ENCODE measurements around the gene NPIPB6.

DNA sequence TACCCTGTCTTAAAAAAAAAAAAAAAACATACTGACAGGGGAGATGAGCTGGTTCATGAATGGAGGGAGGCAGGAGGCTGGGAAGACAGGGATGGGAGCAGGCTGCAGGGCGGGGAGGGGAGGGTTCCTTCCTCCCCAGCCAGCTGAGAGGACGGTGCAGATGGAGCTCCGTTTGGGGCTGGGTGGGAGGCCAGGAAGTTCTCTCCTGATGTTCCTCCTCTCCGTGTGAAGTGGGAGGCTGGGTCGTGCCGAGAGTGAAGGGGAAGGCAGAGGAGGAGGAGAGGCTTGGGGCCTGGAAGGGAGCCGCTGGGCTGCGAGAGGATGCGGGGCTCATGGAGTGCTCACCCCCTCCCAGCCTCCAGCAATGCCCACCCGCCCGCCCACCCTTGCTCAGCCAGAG lies 49.7 kb downstream of the NPIPB6 start:
- no peak for TF ChIP-seq CTCF (IDR thresholded peaks at IDR 0.05)
- TF ChIP-seq EZH2 (IDR thresholded peaks at IDR 0.05; ENCODE audit: borderline replicate concordance, insufficient read depth, low read depth, low read length, poor library complexity, severe bottlenecking): no peak

All from B cell (primary cell).